Retinal pigment epithelial cell (primary cell): ENCODE results near the gene CUX1.
A peak's percentile ranks its signal among the peaks of the same experiment; 100 is the strongest.

Experiments used
- DNase-seq: peaks from one replicate; pipeline ENCODE4 v3.0.0-alpha.2; 2010; ENCODE audit warnings: low read depth
- H3K4me3 ChIP-seq: 2 replicates; pipeline ENCODE4 v1.5.1; 2011; ENCODE audit warnings: mild to moderate bottlenecking, low read length, control low read depth, moderate library complexity
- TF ChIP-seq, protein P1 (sequence below): conservative IDR thresholded peaks from 2 replicates; pipeline ENCODE4 v1.5.1; 2011; ENCODE audit warnings: low read depth, low read length, control low read depth, inconsistent platforms

The CUX1 gene

DNA sequence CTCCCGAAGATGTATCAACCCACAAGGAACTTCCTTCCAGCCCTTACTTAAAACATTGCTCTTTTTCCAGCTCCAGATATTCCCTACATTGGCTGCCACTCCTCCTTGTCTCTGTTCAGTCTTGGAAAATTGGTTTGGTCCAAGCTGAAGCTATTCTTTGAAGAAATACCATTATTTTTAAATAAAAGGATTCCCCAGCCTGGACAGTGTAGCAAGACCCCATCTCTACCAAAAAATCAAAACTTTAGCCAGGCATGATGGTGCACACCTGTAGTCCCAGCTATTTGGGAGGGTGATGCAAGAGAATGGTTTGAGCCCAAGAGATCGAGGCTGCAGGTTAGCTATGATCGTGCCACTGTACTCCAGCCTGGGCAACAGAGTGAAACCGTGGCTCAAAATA, 159.8 kb downstream of the CUX1 start:
- H3K4me3 ChIP-seq, result no peak overlapping the region

DNA sequence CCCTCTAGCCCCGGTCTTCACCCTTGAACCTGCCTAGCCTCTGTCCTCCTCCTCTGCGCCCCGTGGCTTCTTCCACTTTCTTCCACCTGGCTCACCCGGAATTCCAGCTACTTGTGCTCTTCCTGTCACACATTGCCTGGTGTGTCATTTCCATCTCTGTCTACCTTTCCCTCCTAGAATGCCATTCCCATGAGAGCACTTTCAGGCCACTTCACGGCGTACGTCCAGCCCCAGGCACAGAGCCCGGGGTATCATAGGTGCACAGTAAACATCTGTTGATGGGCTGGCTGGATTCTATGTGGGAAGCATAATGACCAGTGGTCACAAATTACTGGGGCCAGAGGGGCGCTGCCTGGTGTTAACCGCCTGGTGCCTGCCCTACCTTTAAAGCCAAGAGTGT, 161.3 kb downstream of the CUX1 start:
- no peak for DNase-seq
- no peak overlapping the region for H3K4me3 ChIP-seq
- TF ChIP-seq, protein P1, sequence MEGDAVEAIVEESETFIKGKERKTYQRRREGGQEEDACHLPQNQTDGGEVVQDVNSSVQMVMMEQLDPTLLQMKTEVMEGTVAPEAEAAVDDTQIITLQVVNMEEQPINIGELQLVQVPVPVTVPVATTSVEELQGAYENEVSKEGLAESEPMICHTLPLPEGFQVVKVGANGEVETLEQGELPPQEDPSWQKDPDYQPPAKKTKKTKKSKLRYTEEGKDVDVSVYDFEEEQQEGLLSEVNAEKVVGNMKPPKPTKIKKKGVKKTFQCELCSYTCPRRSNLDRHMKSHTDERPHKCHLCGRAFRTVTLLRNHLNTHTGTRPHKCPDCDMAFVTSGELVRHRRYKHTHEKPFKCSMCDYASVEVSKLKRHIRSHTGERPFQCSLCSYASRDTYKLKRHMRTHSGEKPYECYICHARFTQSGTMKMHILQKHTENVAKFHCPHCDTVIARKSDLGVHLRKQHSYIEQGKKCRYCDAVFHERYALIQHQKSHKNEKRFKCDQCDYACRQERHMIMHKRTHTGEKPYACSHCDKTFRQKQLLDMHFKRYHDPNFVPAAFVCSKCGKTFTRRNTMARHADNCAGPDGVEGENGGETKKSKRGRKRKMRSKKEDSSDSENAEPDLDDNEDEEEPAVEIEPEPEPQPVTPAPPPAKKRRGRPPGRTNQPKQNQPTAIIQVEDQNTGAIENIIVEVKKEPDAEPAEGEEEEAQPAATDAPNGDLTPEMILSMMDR, result no peak

More for the DNA sequence above, 159.8 kb downstream of the CUX1 start:
- DNase-seq, result no peak
- TF ChIP-seq, protein P1, result no peak

DNA sequence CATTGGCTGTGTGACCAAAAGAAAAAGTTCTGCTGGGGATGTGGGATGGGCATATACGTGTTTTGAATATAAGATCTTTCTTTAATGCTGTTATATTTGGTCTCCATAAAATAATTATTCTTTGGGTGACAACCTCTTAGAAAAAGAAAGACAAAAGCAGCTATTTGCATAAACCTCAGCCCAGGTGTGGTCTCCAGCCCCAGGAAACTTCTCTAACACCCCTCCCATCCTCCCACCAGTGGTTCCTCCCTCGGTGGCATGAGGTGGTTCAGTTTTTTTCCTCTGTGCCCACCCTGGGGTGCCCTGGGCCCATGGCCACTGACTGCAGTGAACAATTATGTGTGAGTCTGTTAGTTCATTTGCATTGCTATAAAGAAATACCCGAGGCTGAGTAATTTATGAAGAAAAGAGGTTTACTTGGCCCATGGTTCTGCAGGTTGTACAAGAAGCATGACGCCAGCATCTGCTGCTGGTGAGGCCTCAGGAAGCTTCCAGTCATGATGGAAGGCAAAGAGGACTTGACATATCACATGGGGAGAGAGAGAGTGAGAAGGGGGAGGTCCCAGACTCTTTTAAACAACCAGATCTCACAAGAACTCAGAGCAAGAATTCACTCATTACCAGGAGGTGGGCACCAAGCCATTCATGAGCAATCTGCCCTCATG, 165.9 kb downstream of the CUX1 start:
- TF ChIP-seq, protein P1, result no peak
- H3K4me3 ChIP-seq, result no peak overlapping the region
- no peak for DNase-seq

DNA sequence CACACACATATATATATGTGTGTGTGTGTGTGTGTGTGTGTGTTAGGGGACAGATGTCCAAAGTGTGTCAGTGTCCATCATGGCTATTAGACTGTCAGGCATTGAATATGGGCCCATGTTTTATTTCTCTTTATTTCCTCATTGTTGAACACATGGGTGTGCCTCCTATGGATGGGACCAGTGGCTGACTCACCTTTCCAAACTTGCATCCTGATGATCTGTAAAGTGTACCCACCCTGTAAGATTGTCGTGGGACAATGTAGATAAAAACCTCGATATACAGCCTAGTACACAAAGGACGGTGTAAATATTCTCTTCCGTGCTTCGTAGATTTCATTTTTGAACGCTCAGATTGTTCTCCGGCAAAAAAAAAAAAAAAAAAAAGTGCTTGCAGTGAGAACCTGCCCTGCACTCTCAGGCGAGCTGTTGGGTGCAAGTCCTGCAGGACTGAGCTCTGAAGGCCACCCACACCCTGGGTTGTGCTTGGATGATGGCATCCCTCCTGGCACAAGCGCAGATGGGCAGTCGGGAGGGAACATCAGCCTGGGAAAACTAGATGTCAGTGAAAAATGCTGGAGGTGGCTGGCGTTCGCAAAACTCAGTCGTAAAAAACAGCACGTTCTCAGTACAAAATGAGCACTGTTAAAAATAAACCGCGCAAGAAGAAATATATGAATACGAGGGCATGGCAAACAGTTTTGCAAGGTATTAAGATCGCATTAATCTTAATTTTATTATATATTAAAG, 166.9 kb downstream of the CUX1 start:
- no peak for DNase-seq
- H3K4me3 ChIP-seq, result no peak overlapping the region
- TF ChIP-seq, protein P1, result no peak

DNA sequence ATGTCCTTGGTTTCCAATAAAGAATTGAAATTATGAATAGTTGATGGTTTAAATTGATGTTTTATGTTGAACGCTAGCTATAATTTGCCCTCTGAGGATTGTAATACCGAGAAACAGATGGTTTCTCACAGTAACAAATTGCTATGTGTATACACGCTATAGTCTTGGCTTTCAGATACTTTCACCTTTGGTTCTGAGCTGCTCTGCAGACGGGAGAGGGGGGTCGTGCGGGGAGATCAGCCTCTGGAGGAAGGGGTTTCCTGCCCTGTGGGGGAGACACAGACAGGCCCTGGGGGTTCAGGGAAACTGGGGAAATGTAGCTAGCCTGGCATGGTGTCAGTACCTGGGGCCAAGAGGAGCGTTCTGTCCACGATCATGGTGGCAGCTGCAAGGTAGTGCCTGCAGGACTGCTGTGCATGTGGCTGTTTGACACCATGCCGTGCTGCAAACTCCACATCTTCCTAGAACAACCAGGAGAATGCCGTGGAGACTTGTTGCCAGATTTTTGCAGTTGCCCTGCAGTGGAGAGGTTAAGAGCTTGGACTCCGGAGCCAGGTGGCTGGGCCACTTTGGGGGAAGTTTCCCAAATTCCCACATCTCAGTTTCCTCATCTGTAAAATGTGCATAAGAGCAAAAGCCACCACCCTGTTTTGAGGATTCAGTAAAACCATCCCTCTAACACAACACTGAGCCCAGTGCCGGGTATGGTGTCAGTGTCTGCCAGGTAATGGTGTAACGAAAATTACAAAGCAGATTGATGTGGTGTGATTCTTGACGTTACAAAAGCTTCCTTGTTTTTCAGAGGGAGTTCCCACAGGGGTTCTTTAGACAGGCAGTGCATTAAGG, 167.9 kb downstream of the CUX1 start:
- DNase-seq, result no peak
- no peak overlapping the region for H3K4me3 ChIP-seq
- TF ChIP-seq, protein P1, result no peak

DNA sequence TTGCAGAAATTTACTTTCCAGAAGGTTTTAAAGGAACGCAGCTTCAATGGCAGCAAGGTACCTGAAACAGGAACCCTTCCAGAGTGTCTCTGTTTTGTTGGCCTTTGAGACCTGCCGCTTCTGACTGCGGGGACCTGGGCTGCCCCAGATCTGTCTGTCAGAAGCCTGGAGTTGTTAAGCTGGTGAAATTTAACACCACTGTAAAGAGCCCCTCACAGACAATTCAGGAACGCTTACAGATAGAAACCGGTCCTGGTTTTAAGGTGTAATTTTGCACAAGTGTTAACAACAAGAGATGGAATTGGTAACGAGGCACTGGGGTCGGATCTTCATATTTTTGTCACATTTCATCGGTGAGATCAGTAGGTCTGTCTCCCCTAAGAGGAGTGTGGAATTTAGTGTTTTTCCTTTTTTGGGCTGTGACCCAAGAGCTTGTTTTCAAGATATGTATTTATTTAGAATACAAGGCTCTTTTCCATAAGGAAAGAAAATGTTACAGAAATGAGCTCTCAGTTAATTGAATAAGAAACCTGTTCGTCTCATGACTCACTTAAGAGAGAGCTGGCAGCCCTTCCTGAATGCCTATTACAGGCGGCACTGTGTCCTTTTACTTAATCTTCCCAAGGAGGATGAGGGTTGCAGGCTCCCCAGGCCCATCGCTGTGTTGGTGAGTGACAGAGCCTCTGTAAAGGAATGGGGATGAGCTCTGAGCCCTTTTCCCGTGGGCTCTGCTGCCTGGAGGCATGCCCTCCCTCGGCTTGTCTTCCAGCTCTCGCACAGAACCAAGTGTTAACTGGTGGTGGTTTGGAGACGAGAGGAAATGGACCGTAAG, 168.7 kb downstream of the CUX1 start:
- no peak overlapping the region for H3K4me3 ChIP-seq
- DNase-seq, result peak; percentile 50
- TF ChIP-seq, protein P1, result no peak
